ENCODE data around the gene KLHDC8B.

GRCh38 chr3:49173116-49173791 is 1.9 kb downstream of the KLHDC8B start:
- no peak for TF ChIP-seq CTCF (IDR thresholded peaks at IDR 0.05 in 2 of 3, conservative IDR thresholded peaks at IDR 0.05 in 1 of 3; ENCODE audit: insufficient read depth in 2 of 3, low read depth in 1 of 3, low read length in 3 of 3)
- TF ChIP-seq TBP (optimal IDR thresholded peaks at IDR 0.05; ENCODE audit: low read depth, low read length), result no peak

All from K562 (cell line).